Activated naive CD4-positive, alpha-beta T cell treated with anti-CD3 and anti-CD28 coated beads, Interleukin-2, amount 50 U/mL, for 24 hours (primary cell): ENCODE measurements around the gene LTBP1.
"Not testable (repeated sequence)": the region's sequence is repeated elsewhere in the genome, so short reads cannot be mapped to it uniquely, and the experiment has no call there.

Experiments
- H3K27ac Mint-ChIP-seq: one replicate; pipeline ENCODE4 v1.8.0; 2021; ENCODE audit warnings: mild to moderate bottlenecking, mixed read lengths
- H3K27me3 Mint-ChIP-seq: one replicate; pipeline ENCODE4 v1.8.0; 2021; ENCODE audit warnings: mixed read lengths
- H3K36me3 Mint-ChIP-seq: one replicate; pipeline ENCODE4 v1.8.0; 2021; ENCODE audit warnings: mixed read lengths
- H3K4me1 Mint-ChIP-seq: one replicate; pipeline ENCODE4 v1.8.0; 2021; ENCODE audit warnings: mixed read lengths
- H3K4me3 Mint-ChIP-seq: one replicate; pipeline ENCODE4 v1.8.0; 2021; ENCODE audit warnings: mild to moderate bottlenecking, mixed read lengths
- H3K9me3 Mint-ChIP-seq: one replicate; pipeline ENCODE4 v1.8.0; 2021; ENCODE audit warnings: mixed read lengths

The LTBP1 gene

GRCh38 chr2:33363325-33364298, 416.9 kb downstream of the LTBP1 start:
- no peaks in the 10 kb centered on the region for H3K4me1 Mint-ChIP-seq
- no peak overlapping the region for H3K27ac Mint-ChIP-seq
- no peaks in the 10 kb centered on the region for H3K27me3 Mint-ChIP-seq
- H3K9me3 Mint-ChIP-seq = no peaks in the 10 kb centered on the region
- no peak overlapping the region for H3K4me3 Mint-ChIP-seq
- no peaks in the 10 kb centered on the region for H3K36me3 Mint-ChIP-seq

GRCh38 chr2:33365264-33365970, 418.7 kb downstream of the LTBP1 start:
- Mint-ChIP-seq H3K4me1 (no peaks in the 10 kb centered on the region), H3K27ac (no peak overlapping the region), H3K9me3 (no peaks in the 10 kb centered on the region), H3K4me3 (no peak overlapping the region), H3K27me3 (no peaks in the 10 kb centered on the region), H3K36me3 (no peaks in the 10 kb centered on the region)

GRCh38 chr2:33366473-33366872, 419.7 kb downstream of the LTBP1 start:
- Mint-ChIP-seq H3K27ac (no peak overlapping the region), H3K4me1 (no peaks in the 10 kb centered on the region), H3K4me3 (no peak overlapping the region), H3K9me3 (no peaks in the 10 kb centered on the region), H3K36me3 (no peaks in the 10 kb centered on the region), H3K27me3 (no peaks in the 10 kb centered on the region)

- not testable (repeated sequence) for H3K27ac Mint-ChIP-seq, H3K36me3 Mint-ChIP-seq, H3K4me3 Mint-ChIP-seq, H3K27me3 Mint-ChIP-seq, H3K4me1 Mint-ChIP-seq, H3K9me3 Mint-ChIP-seq
These were observed 421.8 kb downstream of the LTBP1 start for GRCh38 chr2:33368524-33368923.

- Mint-ChIP-seq H3K27ac (no peak overlapping the region), H3K27me3 (no peaks in the 10 kb centered on the region), H3K4me3 (no peak overlapping the region), H3K4me1 (no peaks in the 10 kb centered on the region), H3K9me3 (no peaks in the 10 kb centered on the region), H3K36me3 (no peaks in the 10 kb centered on the region)
These were observed 422.4 kb downstream of the LTBP1 start for GRCh38 chr2:33369191-33369590.

GRCh38 chr2:33370636-33371265, 424.0 kb downstream of the LTBP1 start:
- Mint-ChIP-seq H3K36me3 (no peaks in the 10 kb centered on the region), H3K4me1 (no peaks in the 10 kb centered on the region), H3K27me3 (no peaks in the 10 kb centered on the region), H3K9me3 (no peaks in the 10 kb centered on the region), H3K4me3 (no peak overlapping the region), H3K27ac (no peak overlapping the region)

GRCh38 chr2:33371304-33372090, 424.7 kb downstream of the LTBP1 start:
- Mint-ChIP-seq H3K27ac (no peak overlapping the region), H3K4me1 (no peaks in the 10 kb centered on the region), H3K36me3 (no peaks in the 10 kb centered on the region), H3K9me3 (no peaks in the 10 kb centered on the region), H3K4me3 (no peak overlapping the region), H3K27me3 (no peaks in the 10 kb centered on the region)

- no peaks in the 10 kb centered on the region for H3K36me3 Mint-ChIP-seq
- H3K9me3 Mint-ChIP-seq = no peaks in the 10 kb centered on the region
- no peaks in the 10 kb centered on the region for H3K27me3 Mint-ChIP-seq
- H3K4me3 Mint-ChIP-seq = no peak overlapping the region
- no peak overlapping the region for H3K27ac Mint-ChIP-seq
- no peaks in the 10 kb centered on the region for H3K4me1 Mint-ChIP-seq
These were observed 426.3 kb downstream of the LTBP1 start for GRCh38 chr2:33372940-33373553.

- H3K4me1 Mint-ChIP-seq = no peaks in the 10 kb centered on the region
- H3K9me3 Mint-ChIP-seq = no peaks in the 10 kb centered on the region
- no peaks in the 10 kb centered on the region for H3K27me3 Mint-ChIP-seq
- no peak overlapping the region for H3K27ac Mint-ChIP-seq
- H3K36me3 Mint-ChIP-seq = no peaks in the 10 kb centered on the region
- no peak overlapping the region for H3K4me3 Mint-ChIP-seq
These were observed 427.2 kb downstream of the LTBP1 start for GRCh38 chr2:33373986-33374385.

- no peaks in the 10 kb centered on the region for H3K36me3 Mint-ChIP-seq
- H3K27ac Mint-ChIP-seq = no peak overlapping the region
- no peaks in the 10 kb centered on the region for H3K9me3 Mint-ChIP-seq
- H3K4me1 Mint-ChIP-seq = no peaks in the 10 kb centered on the region
- H3K27me3 Mint-ChIP-seq = no peaks in the 10 kb centered on the region
- H3K4me3 Mint-ChIP-seq = no peak overlapping the region
These were observed 428.3 kb downstream of the LTBP1 start for GRCh38 chr2:33375054-33375453.

GRCh38 chr2:33377048-33377447, 430.3 kb downstream of the LTBP1 start:
- peaks cover 3% of the 10 kb centered on the region for H3K27me3 Mint-ChIP-seq
- no peaks in the 10 kb centered on the region for H3K36me3 Mint-ChIP-seq
- no peaks in the 10 kb centered on the region for H3K9me3 Mint-ChIP-seq
- H3K4me1 Mint-ChIP-seq = peaks cover 6% of the 10 kb centered on the region
- no peak overlapping the region for H3K27ac Mint-ChIP-seq
- H3K4me3 Mint-ChIP-seq = no peak overlapping the region

- H3K4me3 Mint-ChIP-seq = no peak overlapping the region
- no peak overlapping the region for H3K27ac Mint-ChIP-seq
- H3K4me1 Mint-ChIP-seq = peaks cover 6% of the 10 kb centered on the region
- no peaks in the 10 kb centered on the region for H3K9me3 Mint-ChIP-seq
- H3K36me3 Mint-ChIP-seq = no peaks in the 10 kb centered on the region
- H3K27me3 Mint-ChIP-seq = peaks cover 3% of the 10 kb centered on the region
These were observed 431.9 kb downstream of the LTBP1 start for GRCh38 chr2:33378556-33379210.

- H3K27ac Mint-ChIP-seq = no peak overlapping the region
These were observed 433.4 kb downstream of the LTBP1 start for GRCh38 chr2:33380001-33380609.

GRCh38 chr2:33380719-33381118, 434.0 kb downstream of the LTBP1 start:
- Mint-ChIP-seq H3K36me3 (no peaks in the 10 kb centered on the region), H3K9me3 (no peaks in the 10 kb centered on the region), H3K4me3 (no peak overlapping the region), H3K27ac (no peak overlapping the region), H3K4me1 (peaks cover 6% of the 10 kb centered on the region), H3K27me3 (peaks cover 3% of the 10 kb centered on the region)

More at GRCh38 chr2:33380001-33380609, 433.4 kb downstream of the LTBP1 start:
- Mint-ChIP-seq H3K27me3 (peaks cover 3% of the 10 kb centered on the region), H3K36me3 (no peaks in the 10 kb centered on the region), H3K4me3 (no peak overlapping the region), H3K9me3 (no peaks in the 10 kb centered on the region), H3K4me1 (peaks cover 6% of the 10 kb centered on the region)
